MM.1S (cell line): ENCODE measurements around the gene CCBE1.

Experiments used
- EZH2phosphoT487 ChIP-seq: fragments of 300-600 bp; sonication (generic); IDR thresholded peaks from 2 replicates; pipeline ENCODE4 v1.6.1; 2018; ENCODE audit warnings: antibody characterized with exemption, low read length
- TF ChIP-seq, protein P1 (sequence below): fragments of 300-600 bp; sonication (generic); IDR thresholded peaks from 2 replicates; pipeline ENCODE4 v1.5.1; 2016; ENCODE audit warnings: antibody characterized with exemption, low read length, mixed read lengths

- TF ChIP-seq EZH2phosphoT487: no peak
- TF ChIP-seq, protein P1, sequence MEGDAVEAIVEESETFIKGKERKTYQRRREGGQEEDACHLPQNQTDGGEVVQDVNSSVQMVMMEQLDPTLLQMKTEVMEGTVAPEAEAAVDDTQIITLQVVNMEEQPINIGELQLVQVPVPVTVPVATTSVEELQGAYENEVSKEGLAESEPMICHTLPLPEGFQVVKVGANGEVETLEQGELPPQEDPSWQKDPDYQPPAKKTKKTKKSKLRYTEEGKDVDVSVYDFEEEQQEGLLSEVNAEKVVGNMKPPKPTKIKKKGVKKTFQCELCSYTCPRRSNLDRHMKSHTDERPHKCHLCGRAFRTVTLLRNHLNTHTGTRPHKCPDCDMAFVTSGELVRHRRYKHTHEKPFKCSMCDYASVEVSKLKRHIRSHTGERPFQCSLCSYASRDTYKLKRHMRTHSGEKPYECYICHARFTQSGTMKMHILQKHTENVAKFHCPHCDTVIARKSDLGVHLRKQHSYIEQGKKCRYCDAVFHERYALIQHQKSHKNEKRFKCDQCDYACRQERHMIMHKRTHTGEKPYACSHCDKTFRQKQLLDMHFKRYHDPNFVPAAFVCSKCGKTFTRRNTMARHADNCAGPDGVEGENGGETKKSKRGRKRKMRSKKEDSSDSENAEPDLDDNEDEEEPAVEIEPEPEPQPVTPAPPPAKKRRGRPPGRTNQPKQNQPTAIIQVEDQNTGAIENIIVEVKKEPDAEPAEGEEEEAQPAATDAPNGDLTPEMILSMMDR: no peak
Measured at GRCh38 chr18:59651071-59651470, 46.2 kb downstream of the CCBE1 start.
